Keratinocyte (primary cell): Measurements from ENCODE around the gene BSX. TPM values are rescaled to one million over a fixed set of nuclear protein-coding genes. Genes with fewer than 3 reads are reported as not detected.

ENCODE experiments used
- DNase-seq: peaks from one replicate; pipeline ENCODE4 v3.0.0-alpha.2; 2011; ENCODE audit warnings: low read depth, missing footprints, low spot score
- FAIRE-seq: peaks from 2 replicates; lab custom pipeline; 2011; peaks lifted over from hg19 to GRCh38; lab: Jason Lieb, UNC
- H2AFZ ChIP-seq: 2 replicates; pipeline ENCODE4 v1.6.0; 2012; ENCODE audit warnings: low read length, control low read depth, inconsistent platforms; ENCODE audit not compliant: control insufficient read depth
- H3K27ac ChIP-seq: 2 replicates; pipeline ENCODE4 v1.5.1; 2011; ENCODE audit warnings: low read length; ENCODE audit not compliant: control insufficient read depth, insufficient read depth
- H3K27me3 ChIP-seq: 3 replicates; pipeline ENCODE4 v1.6.0; 2011; ENCODE audit warnings: low read length; ENCODE audit not compliant: control insufficient read depth, insufficient read depth; ENCODE audit errors: extremely low read depth
- H3K36me3 ChIP-seq, 2 experiments: 2 replicates in 1 of 2; 3 replicates in 1 of 2; pipeline ENCODE4 v1.5.1; 2011; ENCODE audit warnings: low read length in 2 of 2, mild to moderate bottlenecking in 1 of 2; ENCODE audit not compliant: control insufficient read depth in 2 of 2, insufficient read depth in 2 of 2; ENCODE audit errors: extremely low read depth in 1 of 2
- H3K4me1 ChIP-seq: 3 replicates; pipeline ENCODE4 v1.5.1; 2011; ENCODE audit warnings: low read length; ENCODE audit not compliant: control insufficient read depth, insufficient read depth; ENCODE audit errors: extremely low read depth
- H3K4me2 ChIP-seq: 3 replicates; pipeline ENCODE4 v1.6.0; 2011; ENCODE audit warnings: low read depth, low read length; ENCODE audit not compliant: control insufficient read depth, insufficient read depth; ENCODE audit errors: extremely low read depth
- H3K4me3 ChIP-seq, 3 experiments: fragments of 200-600 bp in 1 of 3; sonication (generic) in 1 of 3; 2 replicates in 2 of 3; 3 replicates in 1 of 3; pipeline ENCODE4 v1.5.1; 2011 to 2016; ENCODE audit warnings: low read length in 3 of 3, mild to moderate bottlenecking in 3 of 3, control low read depth in 2 of 3, inconsistent platforms in 1 of 3, low read depth in 1 of 3, mixed read lengths in 1 of 3, mixed run types in 1 of 3, moderate library complexity in 1 of 3; ENCODE audit not compliant: control insufficient read depth in 2 of 3, insufficient read depth in 2 of 3; ENCODE audit errors: extremely low read depth in 1 of 3
- H3K79me2 ChIP-seq: 2 replicates; pipeline ENCODE4 v1.6.0; 2012; ENCODE audit warnings: low read length; ENCODE audit not compliant: control insufficient read depth, insufficient read depth
- H3K9ac ChIP-seq: 3 replicates; pipeline ENCODE4 v1.6.0; 2011; ENCODE audit warnings: low read length; ENCODE audit not compliant: control insufficient read depth, insufficient read depth; ENCODE audit errors: extremely low read depth
- H3K9me1 ChIP-seq: 3 replicates; pipeline ENCODE4 v1.6.0; 2011; ENCODE audit warnings: low read length; ENCODE audit not compliant: control insufficient read depth, insufficient read depth; ENCODE audit errors: extremely low read depth
- H3K9me3 ChIP-seq: 2 replicates; pipeline ENCODE4 v1.5.1; 2012; ENCODE audit warnings: low read depth, low read length; ENCODE audit not compliant: control insufficient read depth
- H4K20me1 ChIP-seq: 3 replicates; pipeline ENCODE4 v1.6.0; 2011; ENCODE audit warnings: low read length; ENCODE audit not compliant: control insufficient read depth, insufficient read depth; ENCODE audit errors: extremely low read depth
- EZH2 ChIP-seq: IDR thresholded peaks from one replicate; pipeline ENCODE4 v1.6.1; 2012; ENCODE audit warnings: inconsistent platforms, mild to moderate bottlenecking, low read length, moderate library complexity
- dilution Hi-C: fragments of 300-500 bp; cut with MboI; formaldehyde crosslinking; loops from one replicate; pipeline ENCODE4 v1.7.0; 2020; ENCODE audit warnings: low sequenced_read_pairs; ENCODE audit not compliant: extremely low pct_ligation_motif_present
- polyA minus RNA-seq, 3 experiments: library from RNA; depleted of rRNA, polyadenylated mRNA; stranded (reverse); fragments of >200 nt; gene quantifications; 1 replicate in 1 of 3; 2 replicates in 1 of 3; 3 replicates in 1 of 3; pipeline ENCODE4 v1.2.3, GENCODE V29; 2011
- polyA plus RNA-seq, 5 experiments: library from polyadenylated mRNA; depleted of rRNA in 3 of 5; stranded (reverse) in 3 of 5; stranded (forward) in 1 of 5; unstranded in 1 of 5; fragments of >200 nt; gene quantifications; 1 replicate in 1 of 5; 2 replicates in 3 of 5; 3 replicates in 1 of 5; pipeline versions ENCODE4 v1.2.1 to v1.2.3, GENCODE V29; 2011 to 2012; ENCODE audit warnings: missing spikeins in 2 of 5, low read depth in 1 of 5, low replicate concordance in 1 of 5
- TF ChIP-seq, protein P1 (sequence below), 3 experiments: IDR thresholded peaks in 1 of 3; conservative IDR thresholded peaks in 1 of 3; optimal IDR thresholded peaks in 1 of 3; 2 replicates in 2 of 3; 3 replicates in 1 of 3; pipeline versions ENCODE3 to v1.5.1; 2011; ENCODE audit warnings: low read length in 3 of 3, mild to moderate bottlenecking in 3 of 3, moderate library complexity in 2 of 3, control low read depth in 1 of 3, inconsistent platforms in 1 of 3; ENCODE audit not compliant: insufficient read depth in 2 of 3; ENCODE audit errors: extremely low read depth in 1 of 3

Gene BSX
- polyA plus RNA-seq (not detected in 3 replicates), polyA minus RNA-seq (not detected in 3 replicates)
- not detected for polyA plus RNA-seq (2011; ENCODE audit: low read depth)
- not detected in 2 replicates for polyA plus RNA-seq (2011; cell fraction: cytosol; rRNA removed)
- not detected in 2 replicates for polyA plus RNA-seq (2011; cell fraction: nucleus; rRNA removed)
- not detected in 2 replicates for polyA plus RNA-seq (2012; ENCODE audit: low replicate concordance)
- polyA minus RNA-seq (2011; cell fraction: cytosol; rRNA and poly(A)+ RNA removed) = not detected
- not detected in 2 replicates for polyA minus RNA-seq (2011; cell fraction: nucleus; rRNA and poly(A)+ RNA removed)

DNA sequence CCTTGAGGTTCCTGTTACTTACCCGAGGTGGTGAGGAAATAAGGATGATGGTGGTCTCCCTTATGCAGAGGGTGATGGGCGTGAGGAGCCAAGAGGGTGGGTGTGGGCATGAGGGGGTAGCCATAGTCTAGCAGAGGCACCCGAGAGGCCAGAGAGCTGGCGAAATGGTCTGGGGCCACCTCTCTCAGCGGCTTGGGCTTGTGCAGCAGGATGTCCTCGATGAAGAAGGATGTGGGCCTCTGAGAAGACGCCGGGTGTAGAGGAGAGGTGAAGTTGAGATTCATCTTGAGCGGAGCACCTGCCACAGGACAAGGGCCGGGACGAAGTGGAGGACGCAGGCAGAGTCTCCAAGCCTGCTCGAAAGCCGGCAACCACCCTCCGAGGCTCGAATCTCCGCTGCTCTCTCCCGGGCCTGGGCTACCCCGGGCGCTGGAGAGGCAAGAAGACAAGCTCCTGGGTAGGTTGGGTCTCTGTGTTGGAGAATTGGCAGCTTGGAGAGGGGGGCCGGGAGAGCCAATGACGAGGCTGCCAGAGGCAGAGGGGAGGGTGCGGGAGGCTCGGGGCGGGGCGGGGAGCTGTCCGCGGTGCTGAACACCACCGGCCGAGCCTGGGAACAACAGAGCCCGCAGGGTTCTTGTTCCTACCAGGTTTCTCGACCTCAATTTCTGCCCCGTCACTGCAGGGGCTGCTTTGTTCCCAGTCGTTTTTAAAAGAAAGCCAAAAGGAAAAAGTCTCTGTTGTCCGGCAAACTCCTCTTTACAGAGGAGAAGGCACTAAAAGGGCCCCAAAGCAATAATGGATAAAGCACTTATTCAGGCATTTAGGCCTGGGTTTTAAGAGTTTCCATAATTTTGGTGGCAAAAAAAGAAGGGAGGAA lies at the start of gene BSX:
Gene BSX, minus strand, starts transcription at position 447 of the 877 bp plus-strand sequence. Its CDS starts 163 bp downstream, at position 284.
- peaks cover 92% of the 10 kb centered on the region for H3K27me3 ChIP-seq
- H3K9ac ChIP-seq = no peak within 1 kb of the TSS
- no peak for DNase-seq
- H3K4me2 ChIP-seq = no peak within 1 kb of the TSS
- H3K79me2 ChIP-seq = no peaks in the 10 kb centered on the region
- H3K36me3 ChIP-seq = no peaks in the 10 kb centered on the region
- H3K4me3 ChIP-seq = no peak within 1 kb of the TSS
- no peak for FAIRE-seq
- no peaks in the 10 kb centered on the region for H3K9me1 ChIP-seq
- peak; percentile 48 for TF ChIP-seq EZH2
- TF ChIP-seq, protein P1, sequence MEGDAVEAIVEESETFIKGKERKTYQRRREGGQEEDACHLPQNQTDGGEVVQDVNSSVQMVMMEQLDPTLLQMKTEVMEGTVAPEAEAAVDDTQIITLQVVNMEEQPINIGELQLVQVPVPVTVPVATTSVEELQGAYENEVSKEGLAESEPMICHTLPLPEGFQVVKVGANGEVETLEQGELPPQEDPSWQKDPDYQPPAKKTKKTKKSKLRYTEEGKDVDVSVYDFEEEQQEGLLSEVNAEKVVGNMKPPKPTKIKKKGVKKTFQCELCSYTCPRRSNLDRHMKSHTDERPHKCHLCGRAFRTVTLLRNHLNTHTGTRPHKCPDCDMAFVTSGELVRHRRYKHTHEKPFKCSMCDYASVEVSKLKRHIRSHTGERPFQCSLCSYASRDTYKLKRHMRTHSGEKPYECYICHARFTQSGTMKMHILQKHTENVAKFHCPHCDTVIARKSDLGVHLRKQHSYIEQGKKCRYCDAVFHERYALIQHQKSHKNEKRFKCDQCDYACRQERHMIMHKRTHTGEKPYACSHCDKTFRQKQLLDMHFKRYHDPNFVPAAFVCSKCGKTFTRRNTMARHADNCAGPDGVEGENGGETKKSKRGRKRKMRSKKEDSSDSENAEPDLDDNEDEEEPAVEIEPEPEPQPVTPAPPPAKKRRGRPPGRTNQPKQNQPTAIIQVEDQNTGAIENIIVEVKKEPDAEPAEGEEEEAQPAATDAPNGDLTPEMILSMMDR (optimal IDR thresholded peaks at IDR 0.05 in 1 of 3, IDR thresholded peaks at IDR 0.05 in 1 of 3, conservative IDR thresholded peaks at IDR 0.05 in 1 of 3; ENCODE audit: extremely low read depth in 1 of 3, insufficient read depth in 2 of 3, low read length in 3 of 3) = no peak
- no peak within 1 kb of the TSS for H2AFZ ChIP-seq
- H4K20me1 ChIP-seq = peaks cover 8% of the 10 kb centered on the region
- no peak within 1 kb of the TSS for H3K27ac ChIP-seq
- dilution Hi-C loops = no loop called here
- H3K9me3 ChIP-seq = no peaks in the 10 kb centered on the region
- peaks cover 4% of the 10 kb centered on the region for H3K4me1 ChIP-seq

DNA sequence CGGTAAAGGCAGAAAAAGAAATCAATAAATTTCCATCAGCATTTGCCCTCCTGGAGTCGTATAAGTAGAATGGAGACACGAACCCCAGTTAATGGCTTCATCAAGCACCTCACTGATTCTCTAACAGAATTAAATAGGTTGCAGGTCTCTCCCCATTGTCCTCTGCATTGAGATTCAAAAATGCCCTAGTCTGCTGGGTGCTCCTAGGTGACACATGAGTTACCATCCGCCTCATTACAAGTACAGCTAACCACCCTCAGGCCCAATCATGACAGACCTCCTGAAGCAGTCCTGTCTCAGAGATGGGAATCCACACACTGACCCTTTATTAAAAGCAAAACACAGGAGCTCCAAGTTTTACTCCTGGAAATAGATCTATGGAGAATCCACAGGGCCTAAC lies 48.9 kb upstream of the BSX start:
- DNase-seq (no peak), FAIRE-seq (no peak)
- Histone ChIP-seq H3K9ac (no peak overlapping the region), H3K4me3 (no peak overlapping the region), H3K36me3 (no peaks in the 10 kb centered on the region), H3K4me2 (no peak overlapping the region), H3K27me3 (no peaks in the 10 kb centered on the region), H3K9me1 (no peaks in the 10 kb centered on the region), H3K27ac (no peak overlapping the region), H3K9me3 (no peaks in the 10 kb centered on the region), H4K20me1 (no peaks in the 10 kb centered on the region), H3K4me1 (no peaks in the 10 kb centered on the region), H2AFZ (no peak overlapping the region), H3K79me2 (no peaks in the 10 kb centered on the region)
- TF ChIP-seq, protein P1 (optimal IDR thresholded peaks at IDR 0.05 in 1 of 3, IDR thresholded peaks at IDR 0.05 in 1 of 3, conservative IDR thresholded peaks at IDR 0.05 in 1 of 3; ENCODE audit: extremely low read depth in 1 of 3, insufficient read depth in 2 of 3, low read length in 3 of 3) = no peak
- TF ChIP-seq EZH2 = no peak
- dilution Hi-C loops = no loop called here
